ENCODE results near the gene ASXL1.

The ASXL1 gene

GRCh38 chr20:32468313-32468640 is 110.1 kb downstream of the ASXL1 start:
- no peak for DNase-seq

- no peak for DNase-seq
Measured at GRCh38 chr20:32468860-32469259, 110.7 kb downstream of the ASXL1 start.

DNA sequence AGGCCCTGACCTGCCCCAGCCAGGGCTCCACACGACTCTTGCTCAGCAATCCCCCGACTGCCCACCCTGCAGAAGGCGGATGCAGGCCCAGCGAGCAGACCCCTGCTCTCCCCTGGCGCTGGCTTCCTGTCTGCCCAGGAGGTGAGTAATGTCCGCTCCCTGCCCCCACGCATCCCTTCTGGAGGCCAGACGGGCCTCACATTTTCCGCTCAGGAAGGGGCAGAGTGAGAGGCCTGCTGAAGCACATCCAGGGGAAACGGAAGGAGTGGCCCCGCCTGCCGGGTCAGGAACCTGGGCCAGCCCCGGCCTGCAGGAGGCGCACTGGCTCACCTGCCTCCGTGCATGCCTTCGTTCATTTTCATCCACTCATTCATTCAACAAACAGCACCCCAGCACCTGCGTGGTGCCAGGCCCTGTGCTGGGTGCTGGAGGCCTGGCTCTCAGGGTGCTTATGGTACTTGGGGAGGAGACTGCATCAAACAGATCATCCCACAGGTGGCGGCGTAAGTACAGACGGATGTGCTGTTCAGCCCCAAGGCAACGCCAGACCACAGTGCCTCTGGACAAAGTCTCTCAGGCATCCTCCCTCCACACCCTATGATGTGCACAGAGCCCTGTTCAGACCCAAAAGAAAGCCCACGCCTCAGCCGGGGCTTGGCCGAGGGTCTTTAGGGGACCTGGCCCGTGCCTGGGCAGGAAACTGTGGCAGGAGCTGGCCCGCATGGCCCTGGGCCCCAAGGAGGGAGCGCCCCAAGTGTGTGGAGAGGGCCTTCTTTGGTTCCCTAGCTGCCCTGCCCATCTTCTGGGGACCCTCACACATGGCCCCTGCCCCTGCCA is 112.1 kb downstream of the ASXL1 start:
- DNase-seq, result no peak

DNA sequence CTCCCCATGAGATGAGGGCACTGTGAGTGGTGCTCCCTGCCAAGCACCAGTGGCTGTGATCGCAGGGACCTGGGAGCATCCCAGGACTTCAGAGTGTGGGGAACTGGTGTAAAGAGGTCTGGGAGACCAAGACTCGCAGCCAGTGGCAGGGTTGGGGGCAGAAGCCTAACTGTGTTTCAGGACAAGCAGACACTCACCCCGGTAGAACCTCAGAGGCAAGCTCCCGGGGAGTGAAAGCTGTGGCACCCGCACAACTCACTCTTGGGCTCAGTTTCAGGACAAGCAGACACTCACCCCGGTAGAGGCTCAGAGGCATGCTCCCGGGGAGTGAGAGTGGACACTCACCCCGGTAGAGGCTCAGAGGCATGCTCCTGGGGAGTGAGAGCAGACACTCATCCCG is 112.8 kb downstream of the ASXL1 start:
- no peak for DNase-seq

GRCh38 chr20:32472581-32473207 is 114.6 kb downstream of the ASXL1 start:
- no peak for DNase-seq

- no peak for DNase-seq
Measured at GRCh38 chr20:32473231-32474008, 115.3 kb downstream of the ASXL1 start.

- DNase-seq, result no peak
Measured at GRCh38 chr20:32474009-32474716, 116.0 kb downstream of the ASXL1 start.

- no peak for DNase-seq
Measured at GRCh38 chr20:32474717-32474966, 116.5 kb downstream of the ASXL1 start.

- no peak for DNase-seq
Measured at GRCh38 chr20:32474967-32475811, 117.1 kb downstream of the ASXL1 start.

GRCh38 chr20:32476684-32477593 is 118.8 kb downstream of the ASXL1 start:
- no peak for DNase-seq

DNA sequence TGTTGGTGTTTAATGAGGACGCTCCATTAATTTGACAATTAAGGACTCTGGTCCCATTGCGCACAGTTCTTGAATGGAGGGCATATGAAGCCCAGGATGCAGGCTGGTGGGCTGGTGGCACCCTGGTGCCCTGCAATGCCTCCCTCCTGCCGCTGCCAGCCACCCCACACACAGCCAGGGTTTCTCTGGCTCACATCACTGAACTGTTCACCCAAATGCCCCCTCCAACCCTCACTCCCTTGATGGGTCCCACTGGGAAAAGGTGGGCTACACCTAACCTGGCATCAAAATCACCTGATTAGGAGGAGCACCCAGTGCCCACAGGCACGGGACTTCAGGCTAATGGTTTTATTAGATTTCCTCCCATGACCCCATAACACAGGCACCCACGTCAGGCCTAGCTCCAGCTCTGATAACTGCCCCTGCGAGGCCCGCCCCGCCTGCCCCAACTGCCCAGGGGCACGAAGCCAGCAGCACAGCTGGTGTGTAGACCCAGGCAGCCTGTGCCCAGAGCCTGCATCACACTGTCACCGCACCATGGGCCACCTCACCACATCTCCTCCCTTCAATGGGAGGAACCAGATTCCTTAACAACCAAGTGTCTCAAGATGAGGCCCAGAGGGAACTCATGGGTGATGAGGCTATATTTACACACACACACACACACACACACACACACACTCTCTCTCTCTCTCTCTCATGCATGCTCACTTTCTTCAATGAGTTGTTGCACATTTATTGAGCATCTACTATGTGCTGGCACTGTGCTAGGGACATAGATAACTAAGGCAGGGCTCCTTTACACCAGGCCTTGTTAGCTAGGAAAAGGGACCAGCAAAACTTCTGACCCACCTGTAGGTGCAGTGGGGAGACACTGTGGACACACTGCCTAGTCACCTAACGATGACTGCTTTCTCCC is 119.7 kb downstream of the ASXL1 start:
- no peak for DNase-seq

DNA sequence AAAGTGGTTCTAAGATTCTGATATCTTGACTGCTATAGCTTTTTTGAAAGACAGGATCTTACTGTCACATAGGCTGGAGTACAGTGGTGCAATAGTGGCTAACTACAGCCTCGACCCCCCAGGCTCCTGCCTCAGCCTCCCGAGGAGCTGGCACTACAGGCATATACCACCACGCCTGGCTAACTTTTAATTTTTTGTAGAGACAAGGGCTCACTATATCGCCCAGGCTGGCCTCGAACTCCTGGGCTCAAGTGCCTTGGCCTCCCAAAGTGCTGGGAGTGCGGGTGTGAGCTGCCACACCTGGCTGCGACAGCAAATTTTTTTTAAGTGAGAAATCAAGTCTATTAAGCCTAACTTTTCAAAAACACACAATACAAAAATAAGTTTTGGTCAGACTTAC is 120.4 kb downstream of the ASXL1 start:
- DNase-seq, result no peak

- no peak for DNase-seq
Measured at GRCh38 chr20:32479012-32479411, 120.9 kb downstream of the ASXL1 start.

DNA sequence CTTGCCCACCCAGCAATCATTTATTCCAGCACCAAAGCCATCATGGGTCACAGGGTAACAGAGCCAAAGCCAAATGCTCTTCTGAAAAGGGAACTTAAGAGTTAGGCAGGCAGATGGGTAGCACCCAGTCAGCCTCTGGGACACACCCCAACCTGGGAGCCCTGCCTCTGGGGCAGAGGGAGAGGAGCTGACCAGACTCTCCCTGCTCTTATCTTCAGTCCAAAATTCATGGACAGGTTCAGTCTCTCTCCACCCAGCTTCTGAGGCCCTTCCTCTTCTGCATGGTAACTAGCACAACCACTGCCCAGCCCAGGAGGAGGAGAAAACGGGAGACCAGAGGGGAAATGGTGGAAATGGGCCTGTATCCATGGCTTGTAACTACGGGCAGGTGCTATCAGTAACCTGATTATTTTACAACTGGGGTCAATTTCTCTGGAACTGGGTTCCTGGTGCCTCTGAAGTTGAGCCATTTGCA is 121.6 kb downstream of the ASXL1 start:
- no peak for DNase-seq

GRCh38 chr20:32480371-32481241 is 122.5 kb downstream of the ASXL1 start:
- no peak for DNase-seq

GRCh38 chr20:32481311-32482142 is 123.4 kb downstream of the ASXL1 start:
- DNase-seq, result no peak

DNA sequence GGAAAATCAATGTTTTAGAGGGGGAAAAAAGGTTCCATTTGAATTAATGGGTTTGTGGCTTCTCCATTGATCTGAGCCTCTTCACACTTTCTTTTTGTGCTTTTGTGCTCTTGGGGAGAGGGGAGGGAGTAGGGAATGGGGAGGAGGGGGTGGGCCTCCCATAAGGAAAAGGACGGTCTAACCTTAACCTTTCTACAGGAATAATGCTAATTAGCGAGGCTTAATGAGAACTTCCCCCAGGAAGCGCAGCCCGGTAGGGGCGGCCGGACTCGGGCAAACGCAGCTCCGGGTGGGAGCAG is 124.0 kb downstream of the ASXL1 start:
- no peak for DNase-seq

All from DMS153 (cell line).